Measurements from ENCODE around the gene TSPAN18. TPM values are rescaled to one million over a fixed set of nuclear protein-coding genes. Genes with fewer than 3 reads are reported as not detected.

Gene TSPAN18
- total and polyA plus RNA-seq, 2 donors from 2014 or later: 13.8 to 38.1 TPM

- Histone ChIP-seq H3K27ac (ENCODE audit: low read depth in 2 of 2, low read length in 2 of 2) (no peak overlapping the region), H3K36me3 (ENCODE audit: control insufficient read depth in 2 of 3, insufficient read depth in 3 of 3, low read length in 3 of 3) (no peaks in the 10 kb centered on the region), H3K4me3 (ENCODE audit: low read length in 3 of 3) (no peak overlapping the region), H3K9me3 (ENCODE audit: control insufficient read depth in 2 of 3, insufficient read depth in 1 of 3, low read length in 3 of 3) (no peaks in the 10 kb centered on the region), H3K27me3 (ENCODE audit: control insufficient read depth, insufficient read depth, low read length) (no peaks in the 10 kb centered on the region), H3K9ac (ENCODE audit: low read length in 3 of 3) (no peak overlapping the region), H3K4me1 (ENCODE audit: control insufficient read depth in 2 of 3, insufficient read depth in 2 of 3, low read depth in 1 of 3, low read length in 3 of 3) (peaks cover 0 to 25% (median 9%) of the 10 kb centered on the region in 3 donors)
- intact Hi-C loops (cut with DNase I): no loop called here
- no peak for TF ChIP-seq CTCF (IDR thresholded peaks at IDR 0.05; ENCODE audit: borderline replicate concordance, extremely low read depth, insufficient read depth)
- no peak for FAIRE-seq
- DNase-seq: peak; percentile 72 to 89 (median 80)
These were observed 216.4 kb downstream of the TSPAN18 start for GRCh38 chr11:44943118-44943517.

- H3K9me3 ChIP-seq (ENCODE audit: control insufficient read depth in 2 of 3, insufficient read depth in 1 of 3, low read length in 3 of 3): no peaks in the 10 kb centered on the region
- FAIRE-seq (no peak), DNase-seq (no peak)
- peaks cover 0 to 24% (median 9%) of the 10 kb centered on the region in 3 donors for H3K4me1 ChIP-seq (ENCODE audit: control insufficient read depth in 2 of 3, insufficient read depth in 2 of 3, low read depth in 1 of 3, low read length in 3 of 3)
- H3K27ac ChIP-seq (ENCODE audit: low read depth in 2 of 2, low read length in 2 of 2): no peak overlapping the region
- intact Hi-C loops (cut with DNase I): no loop called here
- TF ChIP-seq CTCF (IDR thresholded peaks at IDR 0.05; ENCODE audit: borderline replicate concordance, extremely low read depth, insufficient read depth): no peak
- no peak overlapping the region for H3K4me3 ChIP-seq (ENCODE audit: low read length in 3 of 3)
- H3K9ac ChIP-seq (ENCODE audit: low read length in 3 of 3): no peak overlapping the region
- H3K27me3 ChIP-seq (ENCODE audit: control insufficient read depth, insufficient read depth, low read length): no peaks in the 10 kb centered on the region
- no peaks in the 10 kb centered on the region for H3K36me3 ChIP-seq (ENCODE audit: control insufficient read depth in 2 of 3, insufficient read depth in 3 of 3, low read length in 3 of 3)
These were observed 216.9 kb downstream of the TSPAN18 start for GRCh38 chr11:44943696-44944095.

- H3K27ac ChIP-seq (ENCODE audit: low read depth in 2 of 2, low read length in 2 of 2): no peak overlapping the region
- H3K9me3 ChIP-seq (ENCODE audit: control insufficient read depth in 2 of 3, insufficient read depth in 1 of 3, low read length in 3 of 3): no peaks in the 10 kb centered on the region
- TF ChIP-seq CTCF (IDR thresholded peaks at IDR 0.05; ENCODE audit: borderline replicate concordance, extremely low read depth, insufficient read depth): no peak
- no peak overlapping the region for H3K9ac ChIP-seq (ENCODE audit: low read length in 3 of 3)
- H3K36me3 ChIP-seq (ENCODE audit: control insufficient read depth in 2 of 3, insufficient read depth in 3 of 3, low read length in 3 of 3): no peaks in the 10 kb centered on the region
- no peak overlapping the region for H3K4me3 ChIP-seq (ENCODE audit: low read length in 3 of 3)
- H3K4me1 ChIP-seq (ENCODE audit: control insufficient read depth in 2 of 3, insufficient read depth in 2 of 3, low read depth in 1 of 3, low read length in 3 of 3): peaks cover 0 to 20% (median 9%) of the 10 kb centered on the region in 3 donors
- FAIRE-seq (no peak), DNase-seq (no peak)
- H3K27me3 ChIP-seq (ENCODE audit: control insufficient read depth, insufficient read depth, low read length): no peaks in the 10 kb centered on the region
- intact Hi-C loops (cut with DNase I): no loop called here
These were observed 217.6 kb downstream of the TSPAN18 start for GRCh38 chr11:44944181-44944852.

- H3K4me3 ChIP-seq (ENCODE audit: low read length in 3 of 3): no peak overlapping the region
- TF ChIP-seq CTCF (IDR thresholded peaks at IDR 0.05; ENCODE audit: borderline replicate concordance, extremely low read depth, insufficient read depth): no peak
- H3K9ac ChIP-seq (ENCODE audit: low read length in 3 of 3): no peak overlapping the region
- peaks cover 0 to 18% (median 9%) of the 10 kb centered on the region in 3 donors for H3K4me1 ChIP-seq (ENCODE audit: control insufficient read depth in 2 of 3, insufficient read depth in 2 of 3, low read depth in 1 of 3, low read length in 3 of 3)
- DNase-seq: no peak
- H3K36me3 ChIP-seq (ENCODE audit: control insufficient read depth in 2 of 3, insufficient read depth in 3 of 3, low read length in 3 of 3): no peaks in the 10 kb centered on the region
- no peak overlapping the region for H3K27ac ChIP-seq (ENCODE audit: low read depth in 2 of 2, low read length in 2 of 2)
- H3K27me3 ChIP-seq (ENCODE audit: control insufficient read depth, insufficient read depth, low read length): no peaks in the 10 kb centered on the region
- intact Hi-C loops (cut with DNase I): no loop called here
- no peaks in the 10 kb centered on the region for H3K9me3 ChIP-seq (ENCODE audit: control insufficient read depth in 2 of 3, insufficient read depth in 1 of 3, low read length in 3 of 3)
- FAIRE-seq: no peak
These were observed 218.1 kb downstream of the TSPAN18 start for GRCh38 chr11:44944853-44945235.
